ENCODE data around the gene SHROOM3. TPM values are rescaled to one million over a fixed set of nuclear protein-coding genes. Genes with fewer than 3 reads are reported as not detected.

Gene SHROOM3
- polyA plus RNA-seq, 1 donor from 2014 or later = 2.7 TPM

- Histone ChIP-seq H3K4me2 (ENCODE audit: low read length) (no peak overlapping the region), H3K9me3 (ENCODE audit: low read length) (no peaks in the 10 kb centered on the region)
- TF ChIP-seq RAD21 (conservative IDR thresholded peaks at IDR 0.05) = no peak
- no peak for TF ChIP-seq SMC3 (conservative IDR thresholded peaks at IDR 0.05; ENCODE audit: poor library complexity)
- no peak for TF ChIP-seq MXI1 (conservative IDR thresholded peaks at IDR 0.05; ENCODE audit: poor library complexity, severe bottlenecking)
- no peak for TF ChIP-seq POLR2AphosphoS5 (IDR thresholded peaks at IDR 0.05)
These were observed 352.9 kb downstream of the SHROOM3 start for GRCh38 chr4:76787898-76788297.

DNA sequence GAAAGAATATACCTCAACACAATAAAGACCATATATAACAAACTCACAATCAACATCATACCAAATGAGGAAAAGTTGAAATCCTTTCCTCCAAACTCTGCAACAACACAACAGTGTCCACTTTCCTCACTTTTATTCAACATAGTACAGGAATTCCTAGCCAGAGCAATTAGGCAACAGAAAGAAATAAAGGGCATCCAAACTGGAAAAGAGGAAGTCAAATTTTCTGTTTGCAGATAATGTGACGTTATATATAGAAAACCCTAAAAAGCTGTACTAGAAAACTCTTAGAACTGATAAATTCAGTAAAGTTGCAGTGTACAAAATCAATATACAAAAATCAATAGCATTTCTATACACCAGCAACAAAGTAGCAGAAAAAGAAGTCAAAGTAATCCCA is 355.3 kb downstream of the SHROOM3 start:
- Histone ChIP-seq H3K36me3 (ENCODE audit: insufficient read depth, low read length) (no peaks in the 10 kb centered on the region), H3K27me3 (ENCODE audit: insufficient read depth, low read depth, low read length) (no peaks in the 10 kb centered on the region), H3K9me2 (ENCODE audit: insufficient read depth, low read length) (no peaks in the 10 kb centered on the region), H2AFZ (ENCODE audit: low read depth, low read length) (no peak overlapping the region), H3K9ac (ENCODE audit: low read length) (no peak overlapping the region), H3K4me3 (ENCODE audit: low read length) (no peak overlapping the region), H3K27ac (ENCODE audit: low read length) (no peak overlapping the region), H4K20me1 (ENCODE audit: insufficient read depth) (no peaks in the 10 kb centered on the region), H3F3A (ENCODE audit: insufficient read depth, low read length, poor library complexity, severe bottlenecking) (no peaks in the 10 kb centered on the region), H3K9me3 (ENCODE audit: low read length) (no peaks in the 10 kb centered on the region), H3K79me2 (replicated peaks; ENCODE audit: insufficient read depth, low read length) (no peaks in the 10 kb centered on the region), H3K4me2 (ENCODE audit: low read length) (no peak overlapping the region)
- TF ChIP-seq TAF1 (IDR thresholded peaks at IDR 0.05; ENCODE audit: low read depth) (no peak), EP300 (conservative IDR thresholded peaks at IDR 0.05; ENCODE audit: poor library complexity, severe bottlenecking) (no peak), SMC3 (conservative IDR thresholded peaks at IDR 0.05; ENCODE audit: poor library complexity) (no peak), MXI1 (conservative IDR thresholded peaks at IDR 0.05; ENCODE audit: poor library complexity, severe bottlenecking) (no peak), POLR2AphosphoS5 (IDR thresholded peaks at IDR 0.05) (no peak), RAD21 (conservative IDR thresholded peaks at IDR 0.05) (no peak), EZH2 (IDR thresholded peaks at IDR 0.05; ENCODE audit: borderline replicate concordance, insufficient read depth, low read length, poor library complexity, severe bottlenecking) (no peak)
- TF ChIP-seq, protein P1, sequence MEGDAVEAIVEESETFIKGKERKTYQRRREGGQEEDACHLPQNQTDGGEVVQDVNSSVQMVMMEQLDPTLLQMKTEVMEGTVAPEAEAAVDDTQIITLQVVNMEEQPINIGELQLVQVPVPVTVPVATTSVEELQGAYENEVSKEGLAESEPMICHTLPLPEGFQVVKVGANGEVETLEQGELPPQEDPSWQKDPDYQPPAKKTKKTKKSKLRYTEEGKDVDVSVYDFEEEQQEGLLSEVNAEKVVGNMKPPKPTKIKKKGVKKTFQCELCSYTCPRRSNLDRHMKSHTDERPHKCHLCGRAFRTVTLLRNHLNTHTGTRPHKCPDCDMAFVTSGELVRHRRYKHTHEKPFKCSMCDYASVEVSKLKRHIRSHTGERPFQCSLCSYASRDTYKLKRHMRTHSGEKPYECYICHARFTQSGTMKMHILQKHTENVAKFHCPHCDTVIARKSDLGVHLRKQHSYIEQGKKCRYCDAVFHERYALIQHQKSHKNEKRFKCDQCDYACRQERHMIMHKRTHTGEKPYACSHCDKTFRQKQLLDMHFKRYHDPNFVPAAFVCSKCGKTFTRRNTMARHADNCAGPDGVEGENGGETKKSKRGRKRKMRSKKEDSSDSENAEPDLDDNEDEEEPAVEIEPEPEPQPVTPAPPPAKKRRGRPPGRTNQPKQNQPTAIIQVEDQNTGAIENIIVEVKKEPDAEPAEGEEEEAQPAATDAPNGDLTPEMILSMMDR (IDR thresholded peaks at IDR 0.05; ENCODE audit: poor library complexity, severe bottlenecking) = no peak
- TF ChIP-seq, protein P2, sequence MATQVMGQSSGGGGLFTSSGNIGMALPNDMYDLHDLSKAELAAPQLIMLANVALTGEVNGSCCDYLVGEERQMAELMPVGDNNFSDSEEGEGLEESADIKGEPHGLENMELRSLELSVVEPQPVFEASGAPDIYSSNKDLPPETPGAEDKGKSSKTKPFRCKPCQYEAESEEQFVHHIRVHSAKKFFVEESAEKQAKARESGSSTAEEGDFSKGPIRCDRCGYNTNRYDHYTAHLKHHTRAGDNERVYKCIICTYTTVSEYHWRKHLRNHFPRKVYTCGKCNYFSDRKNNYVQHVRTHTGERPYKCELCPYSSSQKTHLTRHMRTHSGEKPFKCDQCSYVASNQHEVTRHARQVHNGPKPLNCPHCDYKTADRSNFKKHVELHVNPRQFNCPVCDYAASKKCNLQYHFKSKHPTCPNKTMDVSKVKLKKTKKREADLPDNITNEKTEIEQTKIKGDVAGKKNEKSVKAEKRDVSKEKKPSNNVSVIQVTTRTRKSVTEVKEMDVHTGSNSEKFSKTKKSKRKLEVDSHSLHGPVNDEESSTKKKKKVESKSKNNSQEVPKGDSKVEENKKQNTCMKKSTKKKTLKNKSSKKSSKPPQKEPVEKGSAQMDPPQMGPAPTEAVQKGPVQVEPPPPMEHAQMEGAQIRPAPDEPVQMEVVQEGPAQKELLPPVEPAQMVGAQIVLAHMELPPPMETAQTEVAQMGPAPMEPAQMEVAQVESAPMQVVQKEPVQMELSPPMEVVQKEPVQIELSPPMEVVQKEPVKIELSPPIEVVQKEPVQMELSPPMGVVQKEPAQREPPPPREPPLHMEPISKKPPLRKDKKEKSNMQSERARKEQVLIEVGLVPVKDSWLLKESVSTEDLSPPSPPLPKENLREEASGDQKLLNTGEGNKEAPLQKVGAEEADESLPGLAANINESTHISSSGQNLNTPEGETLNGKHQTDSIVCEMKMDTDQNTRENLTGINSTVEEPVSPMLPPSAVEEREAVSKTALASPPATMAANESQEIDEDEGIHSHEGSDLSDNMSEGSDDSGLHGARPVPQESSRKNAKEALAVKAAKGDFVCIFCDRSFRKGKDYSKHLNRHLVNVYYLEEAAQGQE (IDR thresholded peaks at IDR 0.05; ENCODE audit: borderline replicate concordance) = no peak

More at GRCh38 chr4:76787898-76788297, 352.9 kb downstream of the SHROOM3 start:
- Histone ChIP-seq H2AFZ (ENCODE audit: low read depth, low read length) (no peak overlapping the region), H3K27ac (ENCODE audit: low read length) (no peak overlapping the region), H3F3A (ENCODE audit: insufficient read depth, low read length, poor library complexity, severe bottlenecking) (no peaks in the 10 kb centered on the region), H3K36me3 (ENCODE audit: insufficient read depth, low read length) (no peaks in the 10 kb centered on the region), H3K9me2 (ENCODE audit: insufficient read depth, low read length) (no peaks in the 10 kb centered on the region), H3K9ac (ENCODE audit: low read length) (no peak overlapping the region), H4K20me1 (ENCODE audit: insufficient read depth) (no peaks in the 10 kb centered on the region), H3K79me2 (replicated peaks; ENCODE audit: insufficient read depth, low read length) (no peaks in the 10 kb centered on the region), H3K4me3 (ENCODE audit: low read length) (no peak overlapping the region), H3K27me3 (ENCODE audit: insufficient read depth, low read depth, low read length) (no peaks in the 10 kb centered on the region)

Data from neural cell (in vitro differentiated cells).